CD4-positive, alpha-beta T cell (primary cell): ENCODE results near the gene TPR. TPM values are rescaled to one million over a fixed set of nuclear protein-coding genes. Genes with fewer than 3 reads are reported as not detected.

Experiments used
- ATAC-seq: fragments of 200-7000 bp; cut with Tn5 transposase; one replicate; pipeline ENCODE4 v1.10.0; 2022; ENCODE audit warnings: mild to moderate bottlenecking; ENCODE audit not compliant: poor library complexity
- CTCF ChIA-PET: fragments of 350-600 bp; sonication (Branson Sonifier 250); formaldehyde crosslinking; loops from one replicate; lab custom pipeline; 2021; ENCODE audit warnings: antibody characterized with exemption, inconsistent platforms; lab: Charles Lee
- POLR2A ChIA-PET: fragments of 350-600 bp; sonication (Branson Sonifier 250); formaldehyde crosslinking; loops from one replicate; lab custom pipeline; 2021; ENCODE audit warnings: antibody characterized with exemption, inconsistent platforms; lab: Charles Lee
- DNase-seq, 14 experiments: peaks; one replicate each; pipeline ENCODE4 v3.0.0-alpha.2; 2013 to 2020; ENCODE audit warnings: mixed read lengths in 2 of 14
- H3K27ac ChIP-seq, 2 donors: one replicate each; pipeline versions ENCODE4 v1.5.1 to v1.7.0; 2013; ENCODE audit warnings: low read length in 2 of 2, low read depth in 1 of 2, mild to moderate bottlenecking in 1 of 2
- H3K27me3 ChIP-seq, 2 experiments: 1 replicate in 1 of 2; 2 replicates in 1 of 2; pipeline versions ENCODE4 v1.6.1 to v1.7.0; 2013; ENCODE audit warnings: low read length in 2 of 2, control low read depth in 1 of 2, mild to moderate bottlenecking in 1 of 2, moderate library complexity in 1 of 2; ENCODE audit not compliant: insufficient read depth in 2 of 2, control insufficient read depth in 1 of 2
- H3K36me3 ChIP-seq: one replicate; pipeline ENCODE4 v1.6.1; 2013; ENCODE audit warnings: low read length, control low read depth; ENCODE audit not compliant: insufficient read depth
- H3K4me1 ChIP-seq: one replicate; pipeline ENCODE4 v1.6.1; 2013; ENCODE audit warnings: low read length, control low read depth; ENCODE audit not compliant: insufficient read depth
- H3K4me3 ChIP-seq: one replicate; pipeline ENCODE4 v1.5.1; 2013; ENCODE audit warnings: mild to moderate bottlenecking, low read length, moderate library complexity
- H3K9me3 ChIP-seq, 2 experiments: 1 replicate in 1 of 2; 2 replicates in 1 of 2; pipeline versions ENCODE4 v1.6.1 to v1.7.0; 2013; ENCODE audit warnings: low read length in 2 of 2, mild to moderate bottlenecking in 2 of 2, control low read depth in 1 of 2, moderate library complexity in 1 of 2; ENCODE audit not compliant: control insufficient read depth in 1 of 2, insufficient read depth in 1 of 2
- H3K27ac Mint-ChIP-seq: one replicate; pipeline ENCODE4 v1.8.0; 2020; ENCODE audit warnings: mixed read lengths
- H3K27me3 Mint-ChIP-seq: one replicate; pipeline ENCODE4 v1.8.0; 2021; ENCODE audit warnings: mixed read lengths
- H3K36me3 Mint-ChIP-seq: one replicate; pipeline ENCODE4 v1.8.0; 2021; ENCODE audit warnings: low read depth, mixed read lengths
- H3K4me1 Mint-ChIP-seq: one replicate; pipeline ENCODE4 v1.8.0; 2021; ENCODE audit warnings: low read depth, mixed read lengths
- H3K4me3 Mint-ChIP-seq: one replicate; pipeline ENCODE4 v1.8.0; 2020; ENCODE audit warnings: mild to moderate bottlenecking, mixed read lengths
- H3K9me3 Mint-ChIP-seq: one replicate; pipeline ENCODE4 v1.8.0; 2020; ENCODE audit warnings: mixed read lengths
- intact Hi-C, 2 experiments: fragments of 100-400 bp; cut with DNase I in 1 of 2; cut with micrococcal nuclease in 1 of 2; formaldehyde crosslinking; loops; one replicate each; pipeline versions ENCODE4 v1.15.1 to v1.9.0; 2023 to 2025; cut with DNase I, micrococcal nuclease
- total RNA-seq, 174 experiments: library from RNA in 2 of 174; stranded (reverse) in 2 of 174; gene quantifications; one replicate each; pipeline ENCODE4 v1.2.3 and lab custom pipeline; 2021 to 2026
- TF ChIP-seq, protein P1 (sequence below): fragments of 200-600 bp; IDR thresholded peaks from one replicate; pipeline ENCODE4 v1.8.0; 2022; ENCODE audit warnings: antibody characterized with exemption, mild to moderate bottlenecking

TPR gene
- total RNA-seq, 2 experiments from 2014 or later: 82.3 to 91.3 TPM

DNA sequence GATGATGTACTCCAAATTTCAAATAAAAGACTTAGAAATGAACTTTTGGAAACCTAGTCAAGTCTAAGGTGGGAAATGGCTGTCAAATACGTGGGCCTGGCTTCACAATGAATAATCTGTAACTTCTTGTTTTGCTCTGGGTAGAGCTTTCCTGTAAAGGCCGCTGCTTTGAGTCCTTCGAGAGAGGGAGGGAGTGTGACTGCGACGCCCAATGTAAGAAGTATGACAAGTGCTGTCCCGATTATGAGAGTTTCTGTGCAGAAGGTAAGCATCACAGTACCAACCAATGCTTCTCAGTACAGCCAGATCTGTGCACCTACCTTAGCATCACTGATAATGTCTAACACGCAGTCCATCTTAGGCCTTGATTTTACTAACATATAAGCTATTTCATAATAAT lies 73.6 kb downstream of the TPR start:
- ChIA-PET POLR2A (interaction anchor here (1.0 to 1.7 kb wide), 5 partner anchors 9 to 27 kb away, joined by 3 to 9 read pairs (median 4); no protein-coding TSS in a partner anchor), CTCF (no interaction called here)
- Histone ChIP-seq H3K27me3 (no peaks in the 10 kb centered on the region), H3K4me3 (no peak overlapping the region), H3K27ac (peak overlapping the region in 1 of 2 donors; percentile 35), H3K4me1 (peaks cover 23% of the 10 kb centered on the region), H3K36me3 (no peaks in the 10 kb centered on the region), H3K9me3 (no peaks in the 10 kb centered on the region)
- no peaks in the 10 kb centered on the region for H3K36me3 Mint-ChIP-seq
- H3K4me1 Mint-ChIP-seq: peaks cover 61% of the 10 kb centered on the region
- TF ChIP-seq, protein P1, sequence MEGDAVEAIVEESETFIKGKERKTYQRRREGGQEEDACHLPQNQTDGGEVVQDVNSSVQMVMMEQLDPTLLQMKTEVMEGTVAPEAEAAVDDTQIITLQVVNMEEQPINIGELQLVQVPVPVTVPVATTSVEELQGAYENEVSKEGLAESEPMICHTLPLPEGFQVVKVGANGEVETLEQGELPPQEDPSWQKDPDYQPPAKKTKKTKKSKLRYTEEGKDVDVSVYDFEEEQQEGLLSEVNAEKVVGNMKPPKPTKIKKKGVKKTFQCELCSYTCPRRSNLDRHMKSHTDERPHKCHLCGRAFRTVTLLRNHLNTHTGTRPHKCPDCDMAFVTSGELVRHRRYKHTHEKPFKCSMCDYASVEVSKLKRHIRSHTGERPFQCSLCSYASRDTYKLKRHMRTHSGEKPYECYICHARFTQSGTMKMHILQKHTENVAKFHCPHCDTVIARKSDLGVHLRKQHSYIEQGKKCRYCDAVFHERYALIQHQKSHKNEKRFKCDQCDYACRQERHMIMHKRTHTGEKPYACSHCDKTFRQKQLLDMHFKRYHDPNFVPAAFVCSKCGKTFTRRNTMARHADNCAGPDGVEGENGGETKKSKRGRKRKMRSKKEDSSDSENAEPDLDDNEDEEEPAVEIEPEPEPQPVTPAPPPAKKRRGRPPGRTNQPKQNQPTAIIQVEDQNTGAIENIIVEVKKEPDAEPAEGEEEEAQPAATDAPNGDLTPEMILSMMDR: no peak
- peak overlapping the region; percentile 80 for H3K27ac Mint-ChIP-seq
- peaks cover 3% of the 10 kb centered on the region for H3K9me3 Mint-ChIP-seq
- peak; percentile 46 for ATAC-seq
- H3K4me3 Mint-ChIP-seq: peak overlapping the region; percentile 8
- intact Hi-C loops: no loop called here
- no peaks in the 10 kb centered on the region for H3K27me3 Mint-ChIP-seq
- peak in 8 of 14 experiments; percentile 14 to 52 (median 28) for DNase-seq

DNA sequence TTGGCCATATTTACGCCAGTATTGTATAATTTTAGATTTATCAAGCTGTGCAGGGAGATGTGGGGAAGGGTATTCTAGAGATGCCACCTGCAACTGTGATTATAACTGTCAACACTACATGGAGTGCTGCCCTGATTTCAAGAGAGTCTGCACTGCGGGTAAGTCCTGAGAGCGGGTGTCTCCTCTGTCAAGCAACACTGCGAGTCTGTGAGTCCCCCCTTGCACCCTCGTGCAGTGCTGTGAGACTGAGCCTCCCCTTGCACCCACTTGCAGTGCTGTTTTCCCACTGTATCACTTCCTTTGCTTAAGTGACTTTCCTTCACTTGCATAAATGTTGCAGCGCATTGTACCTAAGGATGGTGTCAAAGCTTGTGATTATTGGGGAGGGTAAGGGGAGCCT lies 75.0 kb downstream of the TPR start:
- no peaks in the 10 kb centered on the region for H3K9me3 Mint-ChIP-seq
- Histone ChIP-seq H3K4me3 (no peak overlapping the region), H3K36me3 (no peaks in the 10 kb centered on the region), H3K4me1 (peaks cover 18% of the 10 kb centered on the region), H3K27me3 (no peaks in the 10 kb centered on the region), H3K9me3 (no peaks in the 10 kb centered on the region), H3K27ac (no peak overlapping the region)
- no peaks in the 10 kb centered on the region for H3K36me3 Mint-ChIP-seq
- peaks cover 56% of the 10 kb centered on the region for H3K4me1 Mint-ChIP-seq
- H3K27me3 Mint-ChIP-seq: no peaks in the 10 kb centered on the region
- CTCF ChIA-PET: interaction anchor here (1.1 kb wide), 1 partner anchor 11 kb away, joined by 3 read pairs; no protein-coding TSS in a partner anchor
- intact Hi-C loops: no loop called here
- no peak for DNase-seq
- POLR2A ChIA-PET: interaction anchor here (2.4 kb wide), 1 partner anchor 11 kb away, joined by 6 read pairs; no protein-coding TSS in a partner anchor
- H3K27ac Mint-ChIP-seq: peak overlapping the region; percentile 62
- no peak overlapping the region for H3K4me3 Mint-ChIP-seq
- TF ChIP-seq, protein P1: no peak
- ATAC-seq: no peak

DNA sequence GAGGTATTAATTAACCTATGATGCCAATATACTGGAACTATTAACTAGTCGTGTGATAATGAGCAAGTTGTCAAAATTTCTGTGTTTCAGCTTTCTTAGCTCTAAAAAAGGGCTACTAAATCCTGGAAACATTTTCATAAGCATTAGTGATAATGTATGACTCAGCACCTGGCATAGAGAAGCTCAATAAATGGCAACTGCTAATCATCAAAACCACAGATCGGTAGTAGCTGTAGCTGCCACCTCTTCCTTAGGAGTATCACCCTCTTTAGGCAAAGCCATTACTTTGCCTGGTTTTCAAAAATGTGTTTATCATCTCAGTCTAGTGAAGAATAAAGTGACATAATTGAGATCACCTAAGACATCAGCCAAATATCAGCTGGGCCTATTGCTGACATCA lies 75.5 kb downstream of the TPR start:
- peak overlapping the region; percentile 62 for H3K27ac Mint-ChIP-seq
- DNase-seq (no peak), ATAC-seq (no peak)
- Histone ChIP-seq H3K4me3 (no peak overlapping the region), H3K27me3 (no peaks in the 10 kb centered on the region), H3K9me3 (no peaks in the 10 kb centered on the region), H3K36me3 (no peaks in the 10 kb centered on the region), H3K4me1 (peaks cover 18% of the 10 kb centered on the region), H3K27ac (no peak overlapping the region)
- TF ChIP-seq, protein P1: no peak
- H3K36me3 Mint-ChIP-seq: no peaks in the 10 kb centered on the region
- H3K9me3 Mint-ChIP-seq: no peaks in the 10 kb centered on the region
- intact Hi-C loops: loop anchor here in 1 of 2 experiments (2.0 kb wide), 1 partner anchor 19 kb away; no protein-coding TSS in a partner anchor
- CTCF ChIA-PET: interaction anchor here (1.1 kb wide), 1 partner anchor 10 kb away, joined by 3 read pairs; no protein-coding TSS in a partner anchor
- H3K4me3 Mint-ChIP-seq: no peak overlapping the region
- POLR2A ChIA-PET: interaction anchor here (0.7 to 2.4 kb wide), 2 partner anchors 9 to 10 kb away, joined by 4 to 6 read pairs; no protein-coding TSS in a partner anchor
- no peaks in the 10 kb centered on the region for H3K27me3 Mint-ChIP-seq
- H3K4me1 Mint-ChIP-seq: peaks cover 52% of the 10 kb centered on the region
